Activated T-cell treated with anti-CD3 and anti-CD28 coated beads, Interleukin-2, amount 50 U/mL, for 48 hours (primary cell): ENCODE data around the gene KPNA1.
A peak's percentile ranks its signal among the peaks of the same experiment; 100 is the strongest.

Source experiments
- DNase-seq, 2 experiments: peaks; one replicate each; pipeline ENCODE4 v3.0.0-alpha.2; 2020

The KPNA1 gene

GRCh38 chr3:122514123-122515019 is at the start of gene KPNA1:
KPNA1 (minus strand) TSS chr3:122514939; CDS start chr3:122496565, 18,374 bp downstream.
- peak; percentile 89 to 92 for DNase-seq

GRCh38 chr3:122564155-122564912 is 49.6 kb upstream of the KPNA1 start, which contains the start of the genes DTX3L and PARP9:
DTX3L (plus strand) TSS chr3:122564338; CDS start chr3:122564427, 89 bp downstream.
PARP9 (minus strand) TSS chr3:122564300; CDS start chr3:122559620, 4,680 bp downstream.
- DNase-seq = peak; percentile 78 to 83

GRCh38 chr3:122563717-122564025 is 48.9 kb upstream of the KPNA1 start:
- DNase-seq = peak; percentile 40 to 49

GRCh38 chr3:122562923-122563716 is 48.4 kb upstream of the KPNA1 start:
- DNase-seq = no peak

- DNase-seq = peak; percentile 52 to 59
These were observed 45.9 kb upstream of the KPNA1 start for GRCh38 chr3:122560680-122561079.

- no peak for DNase-seq
These were observed 45.2 kb upstream of the KPNA1 start for GRCh38 chr3:122559906-122560305.

GRCh38 chr3:122558605-122559004 is 43.9 kb upstream of the KPNA1 start:
- no peak for DNase-seq

- no peak for DNase-seq
These were observed 42.6 kb upstream of the KPNA1 start for GRCh38 chr3:122557356-122557755.

GRCh38 chr3:122555275-122556071 is 40.7 kb upstream of the KPNA1 start:
- no peak for DNase-seq

GRCh38 chr3:122553171-122553570 is 38.4 kb upstream of the KPNA1 start:
- no peak for DNase-seq

GRCh38 chr3:122548619-122549018 is 33.9 kb upstream of the KPNA1 start:
- no peak for DNase-seq

- no peak for DNase-seq
These were observed 33.3 kb upstream of the KPNA1 start for GRCh38 chr3:122548076-122548475.

GRCh38 chr3:122546151-122546550 is 31.4 kb upstream of the KPNA1 start:
- no peak for DNase-seq

GRCh38 chr3:122538956-122539490 is 24.3 kb upstream of the KPNA1 start:
- no peak for DNase-seq

GRCh38 chr3:122536632-122537001 is 21.9 kb upstream of the KPNA1 start:
- DNase-seq = no peak

GRCh38 chr3:122535964-122536631 is 21.4 kb upstream of the KPNA1 start:
- no peak for DNase-seq

GRCh38 chr3:122533931-122534334 is 19.2 kb upstream of the KPNA1 start:
- DNase-seq = peak; percentile 32 to 40

- DNase-seq = no peak
These were observed 18.7 kb upstream of the KPNA1 start for GRCh38 chr3:122533480-122533879.

- no peak for DNase-seq
These were observed 15.4 kb upstream of the KPNA1 start for GRCh38 chr3:122530164-122530563.

GRCh38 chr3:122523317-122523716 is 8.6 kb upstream of the KPNA1 start:
- DNase-seq = no peak

GRCh38 chr3:122520861-122521260 is 6.1 kb upstream of the KPNA1 start:
- DNase-seq = no peak
